Measurements from ENCODE around the gene ITFG2. TPM values are rescaled to one million over a fixed set of nuclear protein-coding genes. Genes with fewer than 3 reads are reported as not detected.

ITFG2 gene
- total and polyA plus RNA-seq, 2 experiments from 2014 or later, result 17.3 to 32.6 TPM

DNA sequence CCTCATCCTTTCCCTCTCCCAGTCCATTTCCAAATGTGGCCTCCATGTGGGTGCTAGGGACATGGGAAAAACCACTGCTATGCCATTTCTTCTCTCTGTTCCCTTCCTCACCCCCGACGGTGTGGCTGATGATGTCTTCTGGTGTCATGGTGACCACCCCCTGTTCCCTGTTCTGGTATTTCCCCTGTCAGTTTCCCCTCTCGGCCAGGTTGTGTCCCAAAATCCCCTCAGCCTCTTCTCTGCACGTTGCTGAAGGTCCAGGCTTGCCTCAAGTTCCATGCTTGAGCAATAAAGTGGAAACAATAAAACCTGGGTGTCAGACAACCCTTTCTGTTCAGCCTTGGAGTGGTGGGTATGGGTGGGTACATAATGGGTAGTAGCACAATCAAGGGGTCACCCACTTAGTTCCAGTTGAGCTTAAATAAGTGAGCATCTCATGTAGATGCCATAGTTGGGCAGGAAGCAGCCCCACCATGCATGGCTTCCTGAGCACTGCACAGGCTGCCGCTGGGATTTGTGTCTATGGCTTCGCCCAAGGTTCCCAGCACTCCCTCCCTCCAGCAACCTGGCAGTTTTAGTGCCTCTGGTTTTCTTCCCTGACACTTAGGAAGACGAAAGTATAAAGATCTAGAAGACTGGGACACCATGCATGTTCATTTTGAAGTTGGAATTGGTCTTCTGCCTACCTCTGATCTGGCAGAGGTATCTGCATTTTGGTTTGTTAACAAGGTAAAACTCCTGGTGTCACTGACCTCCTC is 8.7 kb upstream of the ITFG2 start:
- no peak overlapping the region for H3K4me2 ChIP-seq
- Mint-ChIP-seq H3K27me3 (ENCODE audit: insufficient read depth, low read depth, poor library complexity) (peaks cover 4% of the 10 kb centered on the region), H3K4me1 (no peaks in the 10 kb centered on the region), H3K27ac (no peak overlapping the region), H3K4me3 (no peak overlapping the region), H3K36me3 (ENCODE audit: low read depth) (peaks cover 78% of the 10 kb centered on the region), H3K9me3 (no peaks in the 10 kb centered on the region)
- H2AFZ ChIP-seq, result no peak overlapping the region
- DNase-seq (ENCODE audit: low spot score), result no peak
- TF ChIP-seq ZNF331 (CRISPR knock-in tag; IDR thresholded peaks at IDR 0.05; ENCODE audit: low read depth) (no peak), ZNF114 (CRISPR knock-in tag; IDR thresholded peaks at IDR 0.05) (no peak), JUNB (IDR thresholded peaks at IDR 0.05; ENCODE audit: unreplicated experiment) (no peak), EZH2phosphoT487 (IDR thresholded peaks at IDR 0.05; ENCODE audit: unreplicated experiment) (no peak), STAT1 (IDR thresholded peaks at IDR 0.05; ENCODE audit: unreplicated experiment) (no peak), NANOG (IDR thresholded peaks at IDR 0.05; ENCODE audit: borderline replicate concordance) (no peak), POLR2AphosphoS5 (IDR thresholded peaks at IDR 0.05; ENCODE audit: low read depth) (no peak)
- TF ChIP-seq, protein P1, sequence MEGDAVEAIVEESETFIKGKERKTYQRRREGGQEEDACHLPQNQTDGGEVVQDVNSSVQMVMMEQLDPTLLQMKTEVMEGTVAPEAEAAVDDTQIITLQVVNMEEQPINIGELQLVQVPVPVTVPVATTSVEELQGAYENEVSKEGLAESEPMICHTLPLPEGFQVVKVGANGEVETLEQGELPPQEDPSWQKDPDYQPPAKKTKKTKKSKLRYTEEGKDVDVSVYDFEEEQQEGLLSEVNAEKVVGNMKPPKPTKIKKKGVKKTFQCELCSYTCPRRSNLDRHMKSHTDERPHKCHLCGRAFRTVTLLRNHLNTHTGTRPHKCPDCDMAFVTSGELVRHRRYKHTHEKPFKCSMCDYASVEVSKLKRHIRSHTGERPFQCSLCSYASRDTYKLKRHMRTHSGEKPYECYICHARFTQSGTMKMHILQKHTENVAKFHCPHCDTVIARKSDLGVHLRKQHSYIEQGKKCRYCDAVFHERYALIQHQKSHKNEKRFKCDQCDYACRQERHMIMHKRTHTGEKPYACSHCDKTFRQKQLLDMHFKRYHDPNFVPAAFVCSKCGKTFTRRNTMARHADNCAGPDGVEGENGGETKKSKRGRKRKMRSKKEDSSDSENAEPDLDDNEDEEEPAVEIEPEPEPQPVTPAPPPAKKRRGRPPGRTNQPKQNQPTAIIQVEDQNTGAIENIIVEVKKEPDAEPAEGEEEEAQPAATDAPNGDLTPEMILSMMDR (conservative IDR thresholded peaks at IDR 0.05; ENCODE audit: low read depth in 2 of 2), result no peak
- TF ChIP-seq, protein P2, sequence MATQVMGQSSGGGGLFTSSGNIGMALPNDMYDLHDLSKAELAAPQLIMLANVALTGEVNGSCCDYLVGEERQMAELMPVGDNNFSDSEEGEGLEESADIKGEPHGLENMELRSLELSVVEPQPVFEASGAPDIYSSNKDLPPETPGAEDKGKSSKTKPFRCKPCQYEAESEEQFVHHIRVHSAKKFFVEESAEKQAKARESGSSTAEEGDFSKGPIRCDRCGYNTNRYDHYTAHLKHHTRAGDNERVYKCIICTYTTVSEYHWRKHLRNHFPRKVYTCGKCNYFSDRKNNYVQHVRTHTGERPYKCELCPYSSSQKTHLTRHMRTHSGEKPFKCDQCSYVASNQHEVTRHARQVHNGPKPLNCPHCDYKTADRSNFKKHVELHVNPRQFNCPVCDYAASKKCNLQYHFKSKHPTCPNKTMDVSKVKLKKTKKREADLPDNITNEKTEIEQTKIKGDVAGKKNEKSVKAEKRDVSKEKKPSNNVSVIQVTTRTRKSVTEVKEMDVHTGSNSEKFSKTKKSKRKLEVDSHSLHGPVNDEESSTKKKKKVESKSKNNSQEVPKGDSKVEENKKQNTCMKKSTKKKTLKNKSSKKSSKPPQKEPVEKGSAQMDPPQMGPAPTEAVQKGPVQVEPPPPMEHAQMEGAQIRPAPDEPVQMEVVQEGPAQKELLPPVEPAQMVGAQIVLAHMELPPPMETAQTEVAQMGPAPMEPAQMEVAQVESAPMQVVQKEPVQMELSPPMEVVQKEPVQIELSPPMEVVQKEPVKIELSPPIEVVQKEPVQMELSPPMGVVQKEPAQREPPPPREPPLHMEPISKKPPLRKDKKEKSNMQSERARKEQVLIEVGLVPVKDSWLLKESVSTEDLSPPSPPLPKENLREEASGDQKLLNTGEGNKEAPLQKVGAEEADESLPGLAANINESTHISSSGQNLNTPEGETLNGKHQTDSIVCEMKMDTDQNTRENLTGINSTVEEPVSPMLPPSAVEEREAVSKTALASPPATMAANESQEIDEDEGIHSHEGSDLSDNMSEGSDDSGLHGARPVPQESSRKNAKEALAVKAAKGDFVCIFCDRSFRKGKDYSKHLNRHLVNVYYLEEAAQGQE (IDR thresholded peaks at IDR 0.05; ENCODE audit: unreplicated experiment), result no peak
- TF ChIP-seq, protein P3, sequence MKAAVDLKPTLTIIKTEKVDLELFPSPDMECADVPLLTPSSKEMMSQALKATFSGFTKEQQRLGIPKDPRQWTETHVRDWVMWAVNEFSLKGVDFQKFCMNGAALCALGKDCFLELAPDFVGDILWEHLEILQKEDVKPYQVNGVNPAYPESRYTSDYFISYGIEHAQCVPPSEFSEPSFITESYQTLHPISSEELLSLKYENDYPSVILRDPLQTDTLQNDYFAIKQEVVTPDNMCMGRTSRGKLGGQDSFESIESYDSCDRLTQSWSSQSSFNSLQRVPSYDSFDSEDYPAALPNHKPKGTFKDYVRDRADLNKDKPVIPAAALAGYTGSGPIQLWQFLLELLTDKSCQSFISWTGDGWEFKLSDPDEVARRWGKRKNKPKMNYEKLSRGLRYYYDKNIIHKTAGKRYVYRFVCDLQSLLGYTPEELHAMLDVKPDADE (IDR thresholded peaks at IDR 0.05), result no peak
- TF ChIP-seq, protein P4, sequence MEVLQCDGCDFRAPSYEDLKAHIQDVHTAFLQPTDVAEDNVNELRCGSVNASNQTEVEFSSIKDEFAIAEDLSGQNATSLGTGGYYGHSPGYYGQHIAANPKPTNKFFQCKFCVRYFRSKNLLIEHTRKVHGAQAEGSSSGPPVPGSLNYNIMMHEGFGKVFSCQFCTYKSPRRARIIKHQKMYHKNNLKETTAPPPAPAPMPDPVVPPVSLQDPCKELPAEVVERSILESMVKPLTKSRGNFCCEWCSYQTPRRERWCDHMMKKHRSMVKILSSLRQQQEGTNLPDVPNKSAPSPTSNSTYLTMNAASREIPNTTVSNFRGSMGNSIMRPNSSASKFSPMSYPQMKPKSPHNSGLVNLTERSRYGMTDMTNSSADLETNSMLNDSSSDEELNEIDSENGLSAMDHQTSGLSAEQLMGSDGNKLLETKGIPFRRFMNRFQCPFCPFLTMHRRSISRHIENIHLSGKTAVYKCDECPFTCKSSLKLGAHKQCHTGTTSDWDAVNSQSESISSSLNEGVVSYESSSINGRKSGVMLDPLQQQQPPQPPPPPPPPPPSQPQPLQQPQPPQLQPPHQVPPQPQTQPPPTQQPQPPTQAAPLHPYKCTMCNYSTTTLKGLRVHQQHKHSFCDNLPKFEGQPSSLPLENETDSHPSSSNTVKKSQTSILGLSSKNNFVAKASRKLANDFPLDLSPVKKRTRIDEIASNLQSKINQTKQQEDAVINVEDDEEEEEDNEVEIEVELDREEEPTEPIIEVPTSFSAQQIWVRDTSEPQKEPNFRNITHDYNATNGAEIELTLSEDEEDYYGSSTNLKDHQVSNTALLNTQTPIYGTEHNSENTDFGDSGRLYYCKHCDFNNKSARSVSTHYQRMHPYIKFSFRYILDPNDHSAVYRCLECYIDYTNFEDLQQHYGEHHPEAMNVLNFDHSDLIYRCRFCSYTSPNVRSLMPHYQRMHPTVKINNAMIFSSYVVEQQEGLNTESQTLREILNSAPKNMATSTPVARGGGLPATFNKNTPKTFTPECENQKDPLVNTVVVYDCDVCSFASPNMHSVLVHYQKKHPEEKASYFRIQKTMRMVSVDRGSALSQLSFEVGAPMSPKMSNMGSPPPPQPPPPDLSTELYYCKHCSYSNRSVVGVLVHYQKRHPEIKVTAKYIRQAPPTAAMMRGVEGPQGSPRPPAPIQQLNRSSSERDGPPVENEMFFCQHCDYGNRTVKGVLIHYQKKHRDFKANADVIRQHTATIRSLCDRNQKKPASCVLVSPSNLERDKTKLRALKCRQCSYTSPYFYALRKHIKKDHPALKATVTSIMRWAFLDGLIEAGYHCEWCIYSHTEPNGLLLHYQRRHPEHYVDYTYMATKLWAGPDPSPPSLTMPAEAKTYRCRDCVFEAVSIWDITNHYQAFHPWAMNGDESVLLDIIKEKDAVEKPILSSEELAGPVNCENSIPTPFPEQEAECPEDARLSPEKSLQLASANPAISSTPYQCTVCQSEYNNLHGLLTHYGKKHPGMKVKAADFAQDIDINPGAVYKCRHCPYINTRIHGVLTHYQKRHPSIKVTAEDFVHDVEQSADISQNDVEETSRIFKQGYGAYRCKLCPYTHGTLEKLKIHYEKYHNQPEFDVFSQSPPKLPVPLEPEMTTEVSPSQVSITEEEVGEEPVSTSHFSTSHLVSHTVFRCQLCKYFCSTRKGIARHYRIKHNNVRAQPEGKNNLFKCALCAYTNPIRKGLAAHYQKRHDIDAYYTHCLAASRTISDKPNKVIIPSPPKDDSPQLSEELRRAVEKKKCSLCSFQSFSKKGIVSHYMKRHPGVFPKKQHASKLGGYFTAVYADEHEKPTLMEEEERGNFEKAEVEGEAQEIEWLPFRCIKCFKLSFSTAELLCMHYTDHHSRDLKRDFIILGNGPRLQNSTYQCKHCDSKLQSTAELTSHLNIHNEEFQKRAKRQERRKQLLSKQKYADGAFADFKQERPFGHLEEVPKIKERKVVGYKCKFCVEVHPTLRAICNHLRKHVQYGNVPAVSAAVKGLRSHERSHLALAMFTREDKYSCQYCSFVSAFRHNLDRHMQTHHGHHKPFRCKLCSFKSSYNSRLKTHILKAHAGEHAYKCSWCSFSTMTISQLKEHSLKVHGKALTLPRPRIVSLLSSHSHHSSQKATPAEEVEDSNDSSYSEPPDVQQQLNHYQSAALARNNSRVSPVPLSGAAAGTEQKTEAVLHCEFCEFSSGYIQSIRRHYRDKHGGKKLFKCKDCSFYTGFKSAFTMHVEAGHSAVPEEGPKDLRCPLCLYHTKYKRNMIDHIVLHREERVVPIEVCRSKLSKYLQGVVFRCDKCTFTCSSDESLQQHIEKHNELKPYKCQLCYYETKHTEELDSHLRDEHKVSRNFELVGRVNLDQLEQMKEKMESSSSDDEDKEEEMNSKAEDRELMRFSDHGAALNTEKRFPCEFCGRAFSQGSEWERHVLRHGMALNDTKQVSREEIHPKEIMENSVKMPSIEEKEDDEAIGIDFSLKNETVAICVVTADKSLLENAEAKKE (CRISPR knock-in tag; IDR thresholded peaks at IDR 0.05), result no peak
- peaks cover 64% of the 10 kb centered on the region for H3F3A ChIP-seq (replicated peaks; ENCODE audit: low read depth)
- no peak for ATAC-seq
- H3K36me3 ChIP-seq (ENCODE audit: insufficient read depth), result peaks cover 71% of the 10 kb centered on the region
- no peaks in the 10 kb centered on the region for H3K27me3 ChIP-seq (ENCODE audit: insufficient read depth)
- H3K4me1 ChIP-seq (ENCODE audit: insufficient read depth), result no peaks in the 10 kb centered on the region
- peaks cover 10% of the 10 kb centered on the region; the same call in 1 of the 2 replicates for H3K79me2 ChIP-seq (replicated peaks; ENCODE audit: insufficient read depth)
- peaks cover 25% of the 10 kb centered on the region for H4K20me1 ChIP-seq (replicated peaks; ENCODE audit: insufficient read depth)
- 0 out of 2 replicates have a peak overlapping the region, but pooled peaks have one; percentile 32 for H3K27ac ChIP-seq (ENCODE audit: low read depth)
- H3K9me2 ChIP-seq (ENCODE audit: insufficient read depth), result no peaks in the 10 kb centered on the region
- H3K4me3 ChIP-seq, result no peak overlapping the region

All from GM23338 (cell line).